ENCODE measurements around the gene UBE4B. TPM values are rescaled to one million over a fixed set of nuclear protein-coding genes. Genes with fewer than 3 reads are reported as not detected.
A peak's percentile ranks its signal among the peaks of the same experiment; 100 is the strongest.

Gene UBE4B
- total RNA-seq, 4 donors from 2014 or later = 31.2 to 48.6 (median 44.0) TPM

GRCh38 chr1:10056599-10056987 lies 23.8 kb downstream of the UBE4B start:
- Histone ChIP-seq H3K4me3 (no peak overlapping the region), H3K9me3 (no peaks in the 10 kb centered on the region), H3K27ac (peak overlapping the region in 1 of 4 donors; percentile 46), H3K27me3 (no peaks in the 10 kb centered on the region), H3K36me3 (peaks cover 0 to 23% (median 0%) of the 10 kb centered on the region in 3 donors), H3K4me1 (peaks cover 0 to 47% (median 2%) of the 10 kb centered on the region in 4 donors)
- no peak for DNase-seq (ENCODE audit: low spot score in 2 of 2)
- WGBS, 2 donors = 94 to 96% methylated on average over 4 of the region's 4 CpGs
- TF ChIP-seq POLR2A (IDR thresholded peaks at IDR 0.05) (no peak), EP300 (IDR thresholded peaks at IDR 0.05) (no peak)

DNA sequence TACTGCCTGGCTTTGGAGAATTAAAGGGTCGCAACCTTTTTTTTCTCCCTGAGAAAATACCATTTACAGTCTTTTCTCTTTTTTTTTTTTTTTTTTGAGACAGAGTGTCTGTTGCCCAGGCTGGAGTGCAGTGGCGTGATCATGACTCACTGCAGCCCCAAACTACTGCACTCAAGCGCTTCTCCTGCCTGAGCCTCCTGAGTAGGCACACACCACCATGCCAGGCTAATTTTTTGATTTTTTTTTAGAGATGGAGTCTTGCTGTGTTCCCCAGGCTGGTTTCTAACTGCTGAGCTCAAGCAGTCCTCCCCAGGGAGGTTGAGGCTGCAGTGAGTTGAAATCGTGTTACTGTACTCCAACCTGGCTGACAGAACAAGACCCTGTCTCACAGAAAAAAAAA lies 24.6 kb downstream of the UBE4B start:
- Histone ChIP-seq H3K9me3 (no peaks in the 10 kb centered on the region), H3K4me1 (peaks cover 0 to 47% (median 2%) of the 10 kb centered on the region in 4 donors), H3K27ac (peak overlapping the region in 2 of 4 donors; percentile 29 to 33), H3K36me3 (peaks cover 0 to 20% (median 0%) of the 10 kb centered on the region in 3 donors), H3K27me3 (no peaks in the 10 kb centered on the region), H3K4me3 (no peak overlapping the region)
- TF ChIP-seq EP300 (IDR thresholded peaks at IDR 0.05) = no peak
- TF ChIP-seq, protein P1, sequence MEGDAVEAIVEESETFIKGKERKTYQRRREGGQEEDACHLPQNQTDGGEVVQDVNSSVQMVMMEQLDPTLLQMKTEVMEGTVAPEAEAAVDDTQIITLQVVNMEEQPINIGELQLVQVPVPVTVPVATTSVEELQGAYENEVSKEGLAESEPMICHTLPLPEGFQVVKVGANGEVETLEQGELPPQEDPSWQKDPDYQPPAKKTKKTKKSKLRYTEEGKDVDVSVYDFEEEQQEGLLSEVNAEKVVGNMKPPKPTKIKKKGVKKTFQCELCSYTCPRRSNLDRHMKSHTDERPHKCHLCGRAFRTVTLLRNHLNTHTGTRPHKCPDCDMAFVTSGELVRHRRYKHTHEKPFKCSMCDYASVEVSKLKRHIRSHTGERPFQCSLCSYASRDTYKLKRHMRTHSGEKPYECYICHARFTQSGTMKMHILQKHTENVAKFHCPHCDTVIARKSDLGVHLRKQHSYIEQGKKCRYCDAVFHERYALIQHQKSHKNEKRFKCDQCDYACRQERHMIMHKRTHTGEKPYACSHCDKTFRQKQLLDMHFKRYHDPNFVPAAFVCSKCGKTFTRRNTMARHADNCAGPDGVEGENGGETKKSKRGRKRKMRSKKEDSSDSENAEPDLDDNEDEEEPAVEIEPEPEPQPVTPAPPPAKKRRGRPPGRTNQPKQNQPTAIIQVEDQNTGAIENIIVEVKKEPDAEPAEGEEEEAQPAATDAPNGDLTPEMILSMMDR (IDR thresholded peaks at IDR 0.05) = no peak
- no peak for TF ChIP-seq POLR2A (IDR thresholded peaks at IDR 0.05)
- no peak for DNase-seq (ENCODE audit: low spot score in 2 of 2)
- WGBS, 2 donors = 70 to 73% methylated on average over 4 of the region's 4 CpGs

GRCh38 chr1:10057796-10058195 lies 25.0 kb downstream of the UBE4B start:
- Histone ChIP-seq H3K4me3 (no peak overlapping the region), H3K27ac (peak overlapping the region in 2 of 4 donors; percentile 29 to 33), H3K9me3 (no peaks in the 10 kb centered on the region), H3K4me1 (peaks cover 0 to 47% (median 2%) of the 10 kb centered on the region in 4 donors), H3K36me3 (peaks cover 0 to 20% (median 0%) of the 10 kb centered on the region in 3 donors), H3K27me3 (no peaks in the 10 kb centered on the region)
- TF ChIP-seq EP300 (IDR thresholded peaks at IDR 0.05) = no peak
- TF ChIP-seq, protein P1 (IDR thresholded peaks at IDR 0.05) = no peak
- TF ChIP-seq POLR2A (IDR thresholded peaks at IDR 0.05) = no peak
- no peak for DNase-seq (ENCODE audit: low spot score in 2 of 2)
- WGBS, 2 donors = 57 to 60% methylated on average over 5 of the region's 5 CpGs

DNA sequence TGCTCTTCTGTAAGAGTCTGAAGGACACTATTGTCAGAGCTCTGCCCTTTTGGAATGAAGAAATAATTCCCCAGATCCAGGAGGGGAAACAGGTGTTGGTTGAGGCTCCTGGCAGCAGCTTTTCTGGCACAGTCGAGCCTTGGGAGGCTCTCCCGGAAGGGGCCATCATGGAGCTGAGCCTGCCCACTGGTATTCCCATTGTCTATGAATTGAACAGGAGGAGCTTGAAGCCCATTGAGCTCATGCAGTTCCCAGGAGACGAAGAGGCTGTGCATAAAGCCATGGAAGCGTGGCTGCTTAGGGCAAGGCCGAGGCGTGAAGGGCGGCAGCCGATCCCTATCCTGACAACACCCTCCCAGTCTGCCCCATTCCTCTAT lies 26.6 kb downstream of the UBE4B start:
- no peak overlapping the region for H3K27ac ChIP-seq
- no peaks in the 10 kb centered on the region for H3K27me3 ChIP-seq
- 84 to 86% methylated on average over 7 to 8 of the region's 8 CpGs for WGBS, 2 donors
- no peaks in the 10 kb centered on the region for H3K9me3 ChIP-seq
- peaks cover 0 to 13% (median 0%) of the 10 kb centered on the region in 3 donors for H3K36me3 ChIP-seq
- no peak for DNase-seq (ENCODE audit: low spot score in 2 of 2)
- no peak for TF ChIP-seq POLR2A (IDR thresholded peaks at IDR 0.05)
- TF ChIP-seq, protein P1 (IDR thresholded peaks at IDR 0.05) = no peak
- no peak for TF ChIP-seq EP300 (IDR thresholded peaks at IDR 0.05)
- H3K4me1 ChIP-seq = peaks cover 0 to 50% (median 2%) of the 10 kb centered on the region in 4 donors
- no peak overlapping the region for H3K4me3 ChIP-seq

DNA sequence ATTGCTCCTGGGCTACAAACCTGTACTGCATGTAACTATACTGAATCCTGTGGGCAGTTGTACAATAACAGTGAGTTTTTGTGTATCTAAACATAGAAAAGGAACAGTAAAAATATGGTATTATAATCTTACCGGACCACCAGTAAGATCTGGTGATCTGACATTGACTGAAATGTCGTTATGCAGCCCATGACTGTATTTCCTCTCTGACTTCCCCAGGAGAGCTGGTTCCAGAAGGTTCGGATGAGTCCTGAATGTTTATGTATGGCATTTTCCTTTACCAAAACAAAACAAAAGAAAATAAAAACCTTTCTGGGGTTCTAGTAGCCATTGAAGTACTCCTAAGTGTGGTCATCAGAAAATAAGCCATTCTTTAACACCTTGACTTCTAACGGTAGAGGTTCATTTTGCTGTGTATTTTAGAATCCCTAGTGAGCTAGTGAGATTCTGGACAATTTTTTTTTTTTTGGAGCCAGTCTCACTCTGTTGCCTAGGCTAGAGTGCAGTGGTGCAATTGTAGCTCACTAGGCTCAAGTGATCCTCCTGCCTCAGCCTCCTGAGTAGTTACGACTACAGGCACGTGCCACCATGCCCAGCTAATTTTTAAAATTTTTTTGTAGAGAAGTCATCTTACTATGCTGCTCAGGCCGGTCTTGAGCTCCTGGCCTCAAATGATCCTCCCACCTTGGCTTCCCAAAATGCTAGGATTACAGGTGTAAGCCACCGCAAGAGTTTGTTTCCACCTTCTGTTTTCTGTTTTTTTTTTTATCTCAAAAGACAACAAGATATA lies 27.7 kb downstream of the UBE4B start:
- H3K4me3 ChIP-seq = no peak overlapping the region
- peaks cover 0 to 13% (median 0%) of the 10 kb centered on the region in 3 donors for H3K36me3 ChIP-seq
- no peaks in the 10 kb centered on the region for H3K27me3 ChIP-seq
- no peaks in the 10 kb centered on the region for H3K9me3 ChIP-seq
- TF ChIP-seq POLR2A (IDR thresholded peaks at IDR 0.05) = no peak
- TF ChIP-seq, protein P1 (IDR thresholded peaks at IDR 0.05) = no peak
- TF ChIP-seq EP300 (IDR thresholded peaks at IDR 0.05) = no peak
- H3K27ac ChIP-seq = no peak overlapping the region
- WGBS, 2 donors = 84 to 87% methylated on average over 8 of the region's 8 CpGs
- DNase-seq (ENCODE audit: low spot score in 2 of 2) = no peak
- peaks cover 0 to 50% (median 9%) of the 10 kb centered on the region in 4 donors for H3K4me1 ChIP-seq
